GM12891 (cell line): ENCODE data around the gene ZNF341.

ENCODE experiments used
- PAX5 ChIP-seq: IDR thresholded peaks from 2 replicates; pipeline ENCODE4 v1.6.1; 2011; ENCODE audit warnings: low read length, moderate library complexity, mild to moderate bottlenecking; ENCODE audit not compliant: insufficient read depth, severe bottlenecking
- POLR2A ChIP-seq: IDR thresholded peaks from 2 replicates; pipeline ENCODE4 v1.6.1; 2011; ENCODE audit warnings: low read depth, low read length, control low read depth
- POLR2AphosphoS5 ChIP-seq: IDR thresholded peaks from 2 replicates; pipeline ENCODE4 v1.6.1; 2011; ENCODE audit warnings: low read depth, low read length, control low read depth
- POU2F2 ChIP-seq: IDR thresholded peaks from 2 replicates; pipeline ENCODE4 v1.6.1; 2011; ENCODE audit warnings: low read depth, mild to moderate bottlenecking, control low read depth, low read length, moderate library complexity
- SPI1 ChIP-seq: IDR thresholded peaks from 2 replicates; pipeline ENCODE4 v1.6.1; 2011; ENCODE audit warnings: low read depth, low read length, control low read depth
- TAF1 ChIP-seq: IDR thresholded peaks from 2 replicates; pipeline ENCODE4 v1.6.1; 2011; ENCODE audit warnings: low read depth, low read length, control low read depth

GRCh38 chr20:33710681-33711445 is 20.9 kb upstream of the ZNF341 start:
- TF ChIP-seq POLR2A (no peak), TAF1 (no peak), SPI1 (no peak), POLR2AphosphoS5 (no peak), PAX5 (no peak), POU2F2 (no peak)
